ENCODE data around the gene SAMMSON.

DNA sequence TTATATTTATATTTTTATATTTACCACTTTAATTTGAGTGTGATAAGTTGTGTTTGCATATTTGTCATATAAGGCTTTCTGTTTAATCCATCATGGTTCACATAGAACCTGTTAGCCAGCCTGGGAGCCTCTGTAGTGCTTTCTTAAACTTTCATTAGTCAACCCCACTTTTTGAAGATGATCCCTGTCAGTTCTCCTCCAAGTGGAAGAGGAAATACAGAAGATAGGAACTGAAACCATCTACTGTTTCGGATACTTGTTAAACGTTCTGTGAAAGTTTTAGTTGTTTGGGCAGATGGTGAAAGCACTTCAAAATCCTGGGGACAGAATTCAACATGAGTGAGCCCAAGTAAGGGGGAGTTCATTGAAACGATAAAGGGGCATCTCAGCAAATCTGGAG, 4.6 kb upstream of the SAMMSON start:
- TF ChIP-seq, protein P1, sequence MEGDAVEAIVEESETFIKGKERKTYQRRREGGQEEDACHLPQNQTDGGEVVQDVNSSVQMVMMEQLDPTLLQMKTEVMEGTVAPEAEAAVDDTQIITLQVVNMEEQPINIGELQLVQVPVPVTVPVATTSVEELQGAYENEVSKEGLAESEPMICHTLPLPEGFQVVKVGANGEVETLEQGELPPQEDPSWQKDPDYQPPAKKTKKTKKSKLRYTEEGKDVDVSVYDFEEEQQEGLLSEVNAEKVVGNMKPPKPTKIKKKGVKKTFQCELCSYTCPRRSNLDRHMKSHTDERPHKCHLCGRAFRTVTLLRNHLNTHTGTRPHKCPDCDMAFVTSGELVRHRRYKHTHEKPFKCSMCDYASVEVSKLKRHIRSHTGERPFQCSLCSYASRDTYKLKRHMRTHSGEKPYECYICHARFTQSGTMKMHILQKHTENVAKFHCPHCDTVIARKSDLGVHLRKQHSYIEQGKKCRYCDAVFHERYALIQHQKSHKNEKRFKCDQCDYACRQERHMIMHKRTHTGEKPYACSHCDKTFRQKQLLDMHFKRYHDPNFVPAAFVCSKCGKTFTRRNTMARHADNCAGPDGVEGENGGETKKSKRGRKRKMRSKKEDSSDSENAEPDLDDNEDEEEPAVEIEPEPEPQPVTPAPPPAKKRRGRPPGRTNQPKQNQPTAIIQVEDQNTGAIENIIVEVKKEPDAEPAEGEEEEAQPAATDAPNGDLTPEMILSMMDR (IDR thresholded peaks at IDR 0.05), result no peak
- TF ChIP-seq, protein P2, sequence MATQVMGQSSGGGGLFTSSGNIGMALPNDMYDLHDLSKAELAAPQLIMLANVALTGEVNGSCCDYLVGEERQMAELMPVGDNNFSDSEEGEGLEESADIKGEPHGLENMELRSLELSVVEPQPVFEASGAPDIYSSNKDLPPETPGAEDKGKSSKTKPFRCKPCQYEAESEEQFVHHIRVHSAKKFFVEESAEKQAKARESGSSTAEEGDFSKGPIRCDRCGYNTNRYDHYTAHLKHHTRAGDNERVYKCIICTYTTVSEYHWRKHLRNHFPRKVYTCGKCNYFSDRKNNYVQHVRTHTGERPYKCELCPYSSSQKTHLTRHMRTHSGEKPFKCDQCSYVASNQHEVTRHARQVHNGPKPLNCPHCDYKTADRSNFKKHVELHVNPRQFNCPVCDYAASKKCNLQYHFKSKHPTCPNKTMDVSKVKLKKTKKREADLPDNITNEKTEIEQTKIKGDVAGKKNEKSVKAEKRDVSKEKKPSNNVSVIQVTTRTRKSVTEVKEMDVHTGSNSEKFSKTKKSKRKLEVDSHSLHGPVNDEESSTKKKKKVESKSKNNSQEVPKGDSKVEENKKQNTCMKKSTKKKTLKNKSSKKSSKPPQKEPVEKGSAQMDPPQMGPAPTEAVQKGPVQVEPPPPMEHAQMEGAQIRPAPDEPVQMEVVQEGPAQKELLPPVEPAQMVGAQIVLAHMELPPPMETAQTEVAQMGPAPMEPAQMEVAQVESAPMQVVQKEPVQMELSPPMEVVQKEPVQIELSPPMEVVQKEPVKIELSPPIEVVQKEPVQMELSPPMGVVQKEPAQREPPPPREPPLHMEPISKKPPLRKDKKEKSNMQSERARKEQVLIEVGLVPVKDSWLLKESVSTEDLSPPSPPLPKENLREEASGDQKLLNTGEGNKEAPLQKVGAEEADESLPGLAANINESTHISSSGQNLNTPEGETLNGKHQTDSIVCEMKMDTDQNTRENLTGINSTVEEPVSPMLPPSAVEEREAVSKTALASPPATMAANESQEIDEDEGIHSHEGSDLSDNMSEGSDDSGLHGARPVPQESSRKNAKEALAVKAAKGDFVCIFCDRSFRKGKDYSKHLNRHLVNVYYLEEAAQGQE (IDR thresholded peaks at IDR 0.05; ENCODE audit: insufficient read depth in 1 of 2, low read depth in 2 of 2, low read length in 1 of 2), result no peak
